A549 (cell line): ENCODE measurements around the gene SLC16A3.

Experiments
- CBX8 ChIP-seq: fragments of 200-600 bp; sonication (generic); IDR thresholded peaks from 2 replicates; pipeline ENCODE4 v1.6.1; 2016
- EHMT2 ChIP-seq: fragments of 200-600 bp; sonication (generic); IDR thresholded peaks from 2 replicates; pipeline ENCODE4 v1.6.1; 2016; ENCODE audit warnings: antibody characterized with exemption, low read depth, mild to moderate bottlenecking, moderate library complexity
- MAFK ChIP-seq: fragments of 450-650 bp; IDR thresholded peaks from 2 replicates; pipeline ENCODE4 v1.6.1; 2014; ENCODE audit not compliant: partially characterized antibody
- NR3C1 ChIP-seq: fragments of >200 bp; sonication (Bioruptor Twin); formaldehyde crosslinking; IDR thresholded peaks from 3 replicates; pipeline ENCODE4 v1.6.1; 2017
- PHF8 ChIP-seq: fragments of 200-600 bp; sonication (generic); IDR thresholded peaks from 2 replicates; pipeline ENCODE4 v1.6.1; 2016; ENCODE audit warnings: low read depth, mild to moderate bottlenecking, antibody characterized with exemption, moderate library complexity, borderline replicate concordance
- POLR2A ChIP-seq: IDR thresholded peaks from 2 replicates; pipeline ENCODE4 v1.6.1; 2012; ENCODE audit warnings: mild to moderate bottlenecking, low read length
- POLR2AphosphoS2 ChIP-seq: conservative IDR thresholded peaks from 2 replicates; pipeline ENCODE4 v1.6.1; 2012; ENCODE audit warnings: low read length, improper control_type of control experiment, inconsistent platforms
- TP53 ChIP-seq: fragments of 250-450 bp; sonication (Bioruptor Pico); IDR thresholded peaks from 2 replicates; pipeline ENCODE4 v1.5.0; 2021; ENCODE audit warnings: mild to moderate bottlenecking, moderate library complexity
- TF ChIP-seq, protein P1 (sequence below): fragments of >200 bp; sonication (Bioruptor Twin); formaldehyde crosslinking; IDR thresholded peaks from 3 replicates; pipeline ENCODE4 v1.5.1; 2016

- TF ChIP-seq POLR2AphosphoS2 (no peak), PHF8 (no peak), MAFK (no peak), POLR2A (no peak), NR3C1 (no peak), EHMT2 (no peak), TP53 (CRISPR knock-in tag) (no peak), CBX8 (no peak)
- TF ChIP-seq, protein P1, sequence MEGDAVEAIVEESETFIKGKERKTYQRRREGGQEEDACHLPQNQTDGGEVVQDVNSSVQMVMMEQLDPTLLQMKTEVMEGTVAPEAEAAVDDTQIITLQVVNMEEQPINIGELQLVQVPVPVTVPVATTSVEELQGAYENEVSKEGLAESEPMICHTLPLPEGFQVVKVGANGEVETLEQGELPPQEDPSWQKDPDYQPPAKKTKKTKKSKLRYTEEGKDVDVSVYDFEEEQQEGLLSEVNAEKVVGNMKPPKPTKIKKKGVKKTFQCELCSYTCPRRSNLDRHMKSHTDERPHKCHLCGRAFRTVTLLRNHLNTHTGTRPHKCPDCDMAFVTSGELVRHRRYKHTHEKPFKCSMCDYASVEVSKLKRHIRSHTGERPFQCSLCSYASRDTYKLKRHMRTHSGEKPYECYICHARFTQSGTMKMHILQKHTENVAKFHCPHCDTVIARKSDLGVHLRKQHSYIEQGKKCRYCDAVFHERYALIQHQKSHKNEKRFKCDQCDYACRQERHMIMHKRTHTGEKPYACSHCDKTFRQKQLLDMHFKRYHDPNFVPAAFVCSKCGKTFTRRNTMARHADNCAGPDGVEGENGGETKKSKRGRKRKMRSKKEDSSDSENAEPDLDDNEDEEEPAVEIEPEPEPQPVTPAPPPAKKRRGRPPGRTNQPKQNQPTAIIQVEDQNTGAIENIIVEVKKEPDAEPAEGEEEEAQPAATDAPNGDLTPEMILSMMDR, result no peak
These were observed 45.5 kb downstream of the SLC16A3 start for GRCh38 chr17:82274134-82275020.
